Measurements from ENCODE around the gene EXPH5. TPM values are rescaled to one million over a fixed set of nuclear protein-coding genes. Genes with fewer than 3 reads are reported as not detected.

Gene EXPH5
- total and polyA plus RNA-seq, 2 of the 8 experiments (the other 6 are each of a cell fraction or from before 2014, with no cell fraction given) = 1.1 to 11.5 TPM

DNA sequence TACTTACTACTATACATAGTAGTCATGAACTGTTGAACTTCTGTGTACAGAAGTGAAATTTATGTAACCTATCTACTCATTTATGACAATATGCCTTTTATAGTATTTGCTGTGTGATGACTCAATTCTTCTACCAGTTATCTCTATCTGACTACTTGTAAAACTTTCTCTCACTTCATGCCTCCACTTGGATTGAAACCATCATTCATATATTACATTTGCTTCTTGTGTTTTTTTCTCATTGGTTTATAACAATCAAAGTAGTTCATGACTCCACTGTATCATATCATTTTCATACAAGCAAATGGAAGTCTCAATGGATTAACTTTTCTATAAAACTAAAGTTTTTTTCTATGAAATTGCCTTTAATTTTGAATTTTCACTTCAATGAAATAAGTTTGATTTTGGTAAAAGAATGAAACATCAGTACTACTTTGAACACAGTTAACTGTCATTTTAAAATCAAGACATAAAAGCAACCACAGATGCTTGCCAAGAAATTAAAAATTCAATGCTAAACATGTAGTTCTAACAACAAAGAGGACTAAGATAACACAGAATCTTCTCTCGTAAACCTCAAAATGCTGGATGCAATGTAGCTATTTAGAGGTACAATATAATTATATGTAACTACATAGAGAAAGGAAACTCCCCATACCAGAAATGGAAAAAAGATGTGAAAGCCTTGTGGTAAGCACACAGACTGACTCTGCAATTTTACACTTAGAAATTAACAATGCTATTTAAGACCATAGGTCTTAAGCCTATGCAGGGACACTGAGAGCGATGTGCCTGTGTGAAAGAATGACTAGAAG is 27.6 kb upstream of the EXPH5 start:
- Histone ChIP-seq H3K27me3 (replicated peaks in 1 of 4; ENCODE audit: control insufficient read depth in 3 of 4, extremely low read depth in 1 of 4, insufficient read depth in 3 of 4, low read length in 3 of 4) (no peaks in the 10 kb centered on the region), H3K79me2 (ENCODE audit: control insufficient read depth in 1 of 2, insufficient read depth in 2 of 2, low read length in 2 of 2) (no peaks in the 10 kb centered on the region), H3K9ac (replicated peaks in 1 of 4; ENCODE audit: extremely low read depth in 1 of 4, low read depth in 3 of 4, low read length in 3 of 4) (no peak overlapping the region), H4K20me1 (replicated peaks in 1 of 2; ENCODE audit: control insufficient read depth in 1 of 2, insufficient read depth in 2 of 2, low read length in 2 of 2) (no peaks in the 10 kb centered on the region), H3K79me1 (ENCODE audit: low read depth, low read length) (no peaks in the 10 kb centered on the region), H2BK15ac (ENCODE audit: low read length) (no peak overlapping the region), H2AFZ (ENCODE audit: low read length) (no peak overlapping the region), H3K14ac (ENCODE audit: insufficient read length) (no peak overlapping the region), H3K4me3 (ENCODE audit: extremely low read depth in 1 of 4, insufficient read depth in 2 of 4, low read depth in 3 of 4, low read length in 4 of 4) (no peak overlapping the region), H4K8ac (ENCODE audit: extremely low read depth, insufficient read depth, low read length) (no peak overlapping the region), H3K4me2 (ENCODE audit: insufficient read depth in 1 of 2, low read depth in 2 of 2, low read length in 2 of 2) (no peak overlapping the region), H2BK120ac (replicated peaks; ENCODE audit: low read depth, low read length) (no peak overlapping the region), H3K56ac (replicated peaks; ENCODE audit: insufficient read length, low read depth, low read length) (no peak overlapping the region), H4K91ac (replicated peaks; ENCODE audit: insufficient read length, low read length) (no peak overlapping the region), H3K23me2 (ENCODE audit: low read depth, low read length) (no peaks in the 10 kb centered on the region), H3K4me1 (replicated peaks in 1 of 4; ENCODE audit: control insufficient read depth in 3 of 4, insufficient read depth in 4 of 4, low read length in 3 of 4) (no peaks in the 10 kb centered on the region), H3K4ac (replicated peaks; ENCODE audit: insufficient read length, low read depth, low read length) (no peak overlapping the region), H3K9me3 (ENCODE audit: insufficient read depth in 2 of 2, low read depth in 1 of 2, low read length in 1 of 2) (no peaks in the 10 kb centered on the region), H3K27ac (ENCODE audit: low read depth, low read length) (no peak overlapping the region), H3K18ac (ENCODE audit: extremely low read depth, low read length) (no peak overlapping the region), H2BK5ac (ENCODE audit: low read depth, low read length) (no peak overlapping the region), H3K36me3 (ENCODE audit: control insufficient read depth in 2 of 4, insufficient read depth in 4 of 4, low read length in 3 of 4) (no peaks in the 10 kb centered on the region), H2AK5ac (ENCODE audit: low read depth, low read length) (no peak overlapping the region), H4K5ac (ENCODE audit: insufficient read length, low read depth, low read length) (no peak overlapping the region), H2BK20ac (ENCODE audit: low read length) (no peak overlapping the region), H3K23ac (ENCODE audit: insufficient read length) (no peak overlapping the region), H2BK12ac (ENCODE audit: low read depth, low read length) (no peak overlapping the region)
- ChIA-PET CTCF (ENCODE audit: partially characterized antibody) (no interaction called here), POLR2A (ENCODE audit: partially characterized antibody) (no interaction called here)
- WGBS, 2 experiments (ENCODE audit: extremely low coverage in 1 of 2, insufficient coverage in 1 of 2, insufficient read length in 1 of 2, insufficient replicate concordance in 2 of 2, low coverage in 1 of 2, low lambda C conversion rate in 2 of 2, missing lambda C conversion rate in 1 of 2) = 93% methylated on average over 2 of the region's 2 CpGs; no CpG with 5 or more reads in 1 of the 2 experiments
- FAIRE-seq = no peak
- no peak for DNase-seq (ENCODE audit: low read depth in 1 of 2, low spot score in 2 of 2)
- TF ChIP-seq JUND (IDR thresholded peaks at IDR 0.05; ENCODE audit: low read length) (no peak), RBBP5 (IDR thresholded peaks at IDR 0.05; ENCODE audit: borderline replicate concordance, low read depth, low read length) (no peak), POU5F1 (IDR thresholded peaks at IDR 0.05; ENCODE audit: low read depth, low read length) (no peak), ATF3 (IDR thresholded peaks at IDR 0.05; ENCODE audit: insufficient read depth, low read depth, low read length) (no peak), CBX8 (IDR thresholded peaks at IDR 0.05; ENCODE audit: borderline replicate concordance, low read depth, low read length) (no peak), BACH1 (IDR thresholded peaks at IDR 0.05; ENCODE audit: low read length) (no peak)
